H1 (cell line): ENCODE measurements around the gene PALM3.

ENCODE experiments used
- E2F6 ChIP-seq: IDR thresholded peaks from 2 replicates; pipeline ENCODE4 v1.6.1; 2012; ENCODE audit warnings: inconsistent platforms
- JUND ChIP-seq: IDR thresholded peaks from 2 replicates; pipeline ENCODE4 v1.6.1; 2011; ENCODE audit warnings: mild to moderate bottlenecking, improper control_type of control experiment, low read length
- POLR2AphosphoS5 ChIP-seq: IDR thresholded peaks from 2 replicates; pipeline ENCODE4 v1.6.1; 2011; ENCODE audit warnings: low read depth, low read length
- SRF ChIP-seq: IDR thresholded peaks from 2 replicates; pipeline ENCODE4 v1.6.1; 2011; ENCODE audit warnings: mild to moderate bottlenecking, low read depth, low read length, moderate library complexity
- TF ChIP-seq, protein P1 (sequence below): fragments of 300-600 bp; sonication (generic); IDR thresholded peaks from 2 replicates; pipeline ENCODE4 v1.7.1; 2012; ENCODE audit warnings: low read length, moderate library complexity, mild to moderate bottlenecking, inconsistent platforms; ENCODE audit not compliant: insufficient replicate concordance
- TF ChIP-seq, protein P2 (sequence below), 3 experiments: IDR thresholded peaks; 1 replicate in 2 of 3; 2 replicates in 1 of 3; pipeline versions ENCODE4 v1.5.1 to v1.6.1; 2011; ENCODE audit warnings: low read length in 3 of 3, mild to moderate bottlenecking in 3 of 3, inconsistent platforms in 2 of 3, low read depth in 1 of 3, moderate library complexity in 1 of 3; ENCODE audit not compliant: insufficient read depth in 1 of 3; ENCODE audit errors: control extremely low read depth in 1 of 3

- TF ChIP-seq POLR2AphosphoS5 (no peak), SRF (no peak), JUND (no peak), E2F6 (no peak)
- TF ChIP-seq, protein P1, sequence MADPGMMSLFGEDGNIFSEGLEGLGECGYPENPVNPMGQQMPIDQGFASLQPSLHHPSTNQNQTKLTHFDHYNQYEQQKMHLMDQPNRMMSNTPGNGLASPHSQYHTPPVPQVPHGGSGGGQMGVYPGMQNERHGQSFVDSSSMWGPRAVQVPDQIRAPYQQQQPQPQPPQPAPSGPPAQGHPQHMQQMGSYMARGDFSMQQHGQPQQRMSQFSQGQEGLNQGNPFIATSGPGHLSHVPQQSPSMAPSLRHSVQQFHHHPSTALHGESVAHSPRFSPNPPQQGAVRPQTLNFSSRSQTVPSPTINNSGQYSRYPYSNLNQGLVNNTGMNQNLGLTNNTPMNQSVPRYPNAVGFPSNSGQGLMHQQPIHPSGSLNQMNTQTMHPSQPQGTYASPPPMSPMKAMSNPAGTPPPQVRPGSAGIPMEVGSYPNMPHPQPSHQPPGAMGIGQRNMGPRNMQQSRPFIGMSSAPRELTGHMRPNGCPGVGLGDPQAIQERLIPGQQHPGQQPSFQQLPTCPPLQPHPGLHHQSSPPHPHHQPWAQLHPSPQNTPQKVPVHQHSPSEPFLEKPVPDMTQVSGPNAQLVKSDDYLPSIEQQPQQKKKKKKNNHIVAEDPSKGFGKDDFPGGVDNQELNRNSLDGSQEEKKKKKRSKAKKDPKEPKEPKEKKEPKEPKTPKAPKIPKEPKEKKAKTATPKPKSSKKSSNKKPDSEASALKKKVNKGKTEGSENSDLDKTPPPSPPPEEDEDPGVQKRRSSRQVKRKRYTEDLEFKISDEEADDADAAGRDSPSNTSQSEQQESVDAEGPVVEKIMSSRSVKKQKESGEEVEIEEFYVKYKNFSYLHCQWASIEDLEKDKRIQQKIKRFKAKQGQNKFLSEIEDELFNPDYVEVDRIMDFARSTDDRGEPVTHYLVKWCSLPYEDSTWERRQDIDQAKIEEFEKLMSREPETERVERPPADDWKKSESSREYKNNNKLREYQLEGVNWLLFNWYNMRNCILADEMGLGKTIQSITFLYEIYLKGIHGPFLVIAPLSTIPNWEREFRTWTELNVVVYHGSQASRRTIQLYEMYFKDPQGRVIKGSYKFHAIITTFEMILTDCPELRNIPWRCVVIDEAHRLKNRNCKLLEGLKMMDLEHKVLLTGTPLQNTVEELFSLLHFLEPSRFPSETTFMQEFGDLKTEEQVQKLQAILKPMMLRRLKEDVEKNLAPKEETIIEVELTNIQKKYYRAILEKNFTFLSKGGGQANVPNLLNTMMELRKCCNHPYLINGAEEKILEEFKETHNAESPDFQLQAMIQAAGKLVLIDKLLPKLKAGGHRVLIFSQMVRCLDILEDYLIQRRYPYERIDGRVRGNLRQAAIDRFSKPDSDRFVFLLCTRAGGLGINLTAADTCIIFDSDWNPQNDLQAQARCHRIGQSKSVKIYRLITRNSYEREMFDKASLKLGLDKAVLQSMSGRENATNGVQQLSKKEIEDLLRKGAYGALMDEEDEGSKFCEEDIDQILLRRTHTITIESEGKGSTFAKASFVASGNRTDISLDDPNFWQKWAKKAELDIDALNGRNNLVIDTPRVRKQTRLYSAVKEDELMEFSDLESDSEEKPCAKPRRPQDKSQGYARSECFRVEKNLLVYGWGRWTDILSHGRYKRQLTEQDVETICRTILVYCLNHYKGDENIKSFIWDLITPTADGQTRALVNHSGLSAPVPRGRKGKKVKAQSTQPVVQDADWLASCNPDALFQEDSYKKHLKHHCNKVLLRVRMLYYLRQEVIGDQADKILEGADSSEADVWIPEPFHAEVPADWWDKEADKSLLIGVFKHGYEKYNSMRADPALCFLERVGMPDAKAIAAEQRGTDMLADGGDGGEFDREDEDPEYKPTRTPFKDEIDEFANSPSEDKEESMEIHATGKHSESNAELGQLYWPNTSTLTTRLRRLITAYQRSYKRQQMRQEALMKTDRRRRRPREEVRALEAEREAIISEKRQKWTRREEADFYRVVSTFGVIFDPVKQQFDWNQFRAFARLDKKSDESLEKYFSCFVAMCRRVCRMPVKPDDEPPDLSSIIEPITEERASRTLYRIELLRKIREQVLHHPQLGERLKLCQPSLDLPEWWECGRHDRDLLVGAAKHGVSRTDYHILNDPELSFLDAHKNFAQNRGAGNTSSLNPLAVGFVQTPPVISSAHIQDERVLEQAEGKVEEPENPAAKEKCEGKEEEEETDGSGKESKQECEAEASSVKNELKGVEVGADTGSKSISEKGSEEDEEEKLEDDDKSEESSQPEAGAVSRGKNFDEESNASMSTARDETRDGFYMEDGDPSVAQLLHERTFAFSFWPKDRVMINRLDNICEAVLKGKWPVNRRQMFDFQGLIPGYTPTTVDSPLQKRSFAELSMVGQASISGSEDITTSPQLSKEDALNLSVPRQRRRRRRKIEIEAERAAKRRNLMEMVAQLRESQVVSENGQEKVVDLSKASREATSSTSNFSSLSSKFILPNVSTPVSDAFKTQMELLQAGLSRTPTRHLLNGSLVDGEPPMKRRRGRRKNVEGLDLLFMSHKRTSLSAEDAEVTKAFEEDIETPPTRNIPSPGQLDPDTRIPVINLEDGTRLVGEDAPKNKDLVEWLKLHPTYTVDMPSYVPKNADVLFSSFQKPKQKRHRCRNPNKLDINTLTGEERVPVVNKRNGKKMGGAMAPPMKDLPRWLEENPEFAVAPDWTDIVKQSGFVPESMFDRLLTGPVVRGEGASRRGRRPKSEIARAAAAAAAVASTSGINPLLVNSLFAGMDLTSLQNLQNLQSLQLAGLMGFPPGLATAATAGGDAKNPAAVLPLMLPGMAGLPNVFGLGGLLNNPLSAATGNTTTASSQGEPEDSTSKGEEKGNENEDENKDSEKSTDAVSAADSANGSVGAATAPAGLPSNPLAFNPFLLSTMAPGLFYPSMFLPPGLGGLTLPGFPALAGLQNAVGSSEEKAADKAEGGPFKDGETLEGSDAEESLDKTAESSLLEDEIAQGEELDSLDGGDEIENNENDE = no peak
- TF ChIP-seq, protein P2, sequence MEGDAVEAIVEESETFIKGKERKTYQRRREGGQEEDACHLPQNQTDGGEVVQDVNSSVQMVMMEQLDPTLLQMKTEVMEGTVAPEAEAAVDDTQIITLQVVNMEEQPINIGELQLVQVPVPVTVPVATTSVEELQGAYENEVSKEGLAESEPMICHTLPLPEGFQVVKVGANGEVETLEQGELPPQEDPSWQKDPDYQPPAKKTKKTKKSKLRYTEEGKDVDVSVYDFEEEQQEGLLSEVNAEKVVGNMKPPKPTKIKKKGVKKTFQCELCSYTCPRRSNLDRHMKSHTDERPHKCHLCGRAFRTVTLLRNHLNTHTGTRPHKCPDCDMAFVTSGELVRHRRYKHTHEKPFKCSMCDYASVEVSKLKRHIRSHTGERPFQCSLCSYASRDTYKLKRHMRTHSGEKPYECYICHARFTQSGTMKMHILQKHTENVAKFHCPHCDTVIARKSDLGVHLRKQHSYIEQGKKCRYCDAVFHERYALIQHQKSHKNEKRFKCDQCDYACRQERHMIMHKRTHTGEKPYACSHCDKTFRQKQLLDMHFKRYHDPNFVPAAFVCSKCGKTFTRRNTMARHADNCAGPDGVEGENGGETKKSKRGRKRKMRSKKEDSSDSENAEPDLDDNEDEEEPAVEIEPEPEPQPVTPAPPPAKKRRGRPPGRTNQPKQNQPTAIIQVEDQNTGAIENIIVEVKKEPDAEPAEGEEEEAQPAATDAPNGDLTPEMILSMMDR (IDR thresholded peaks at IDR 0.05; ENCODE audit: control extremely low read depth in 1 of 3, insufficient read depth in 1 of 3, low read depth in 1 of 3, low read length in 3 of 3) = no peak
These were observed 42.8 kb downstream of the PALM3 start for GRCh38 chr19:14019100-14019499.
